Body of pancreas (tissue), 4 donors: ENCODE results near the gene UPP1.

Experiments
- POLR2A ChIP-seq, 3 donors: fragments of 450-650 bp; IDR thresholded peaks; one replicate each; pipeline ENCODE4 v1.6.1; 2016; ENCODE audit warnings: antibody characterized with exemption in 3 of 3, mild to moderate bottlenecking in 2 of 3
- TF ChIP-seq, protein P1 (sequence below), 7 experiments: fragments of 450-650 bp in 4 of 7; fragments of 200-600 bp in 3 of 7; sonication (generic) in 3 of 7; IDR thresholded peaks; one replicate each; pipeline ENCODE4 v1.5.1; 2016 to 2019; ENCODE audit warnings: antibody characterized with exemption in 7 of 7

DNA sequence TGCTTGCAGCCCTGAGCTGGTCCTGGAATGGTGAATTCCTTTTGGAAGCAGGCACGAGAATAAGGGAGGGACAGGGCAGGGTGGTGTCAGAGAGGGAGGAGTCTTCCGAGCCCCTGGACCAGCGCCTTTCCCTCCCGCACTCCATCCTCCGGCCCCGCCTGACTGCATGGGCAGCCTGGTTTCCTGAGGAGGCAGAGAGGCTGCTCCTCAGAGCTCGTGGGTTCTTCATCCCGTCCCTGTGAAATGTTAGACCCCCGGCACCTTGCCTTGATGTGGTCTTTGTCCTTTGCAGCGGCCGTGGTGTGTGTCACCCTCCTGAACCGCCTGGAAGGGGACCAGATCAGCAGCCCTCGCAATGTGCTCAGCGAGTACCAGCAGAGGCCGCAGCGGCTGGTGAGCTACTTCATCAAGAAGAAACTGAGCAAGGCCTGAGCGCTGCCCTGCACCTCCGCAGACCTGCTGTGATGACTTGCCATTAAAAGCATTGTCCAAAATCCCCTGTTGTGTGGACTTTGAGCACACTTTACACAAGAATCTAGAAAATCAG lies 18.9 kb downstream of the UPP1 start:
- TF ChIP-seq POLR2A (IDR thresholded peaks at IDR 0.05) = no peak
- TF ChIP-seq, protein P1, sequence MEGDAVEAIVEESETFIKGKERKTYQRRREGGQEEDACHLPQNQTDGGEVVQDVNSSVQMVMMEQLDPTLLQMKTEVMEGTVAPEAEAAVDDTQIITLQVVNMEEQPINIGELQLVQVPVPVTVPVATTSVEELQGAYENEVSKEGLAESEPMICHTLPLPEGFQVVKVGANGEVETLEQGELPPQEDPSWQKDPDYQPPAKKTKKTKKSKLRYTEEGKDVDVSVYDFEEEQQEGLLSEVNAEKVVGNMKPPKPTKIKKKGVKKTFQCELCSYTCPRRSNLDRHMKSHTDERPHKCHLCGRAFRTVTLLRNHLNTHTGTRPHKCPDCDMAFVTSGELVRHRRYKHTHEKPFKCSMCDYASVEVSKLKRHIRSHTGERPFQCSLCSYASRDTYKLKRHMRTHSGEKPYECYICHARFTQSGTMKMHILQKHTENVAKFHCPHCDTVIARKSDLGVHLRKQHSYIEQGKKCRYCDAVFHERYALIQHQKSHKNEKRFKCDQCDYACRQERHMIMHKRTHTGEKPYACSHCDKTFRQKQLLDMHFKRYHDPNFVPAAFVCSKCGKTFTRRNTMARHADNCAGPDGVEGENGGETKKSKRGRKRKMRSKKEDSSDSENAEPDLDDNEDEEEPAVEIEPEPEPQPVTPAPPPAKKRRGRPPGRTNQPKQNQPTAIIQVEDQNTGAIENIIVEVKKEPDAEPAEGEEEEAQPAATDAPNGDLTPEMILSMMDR (IDR thresholded peaks at IDR 0.05) = no peak
